ENCODE data around the gene HELQ. TPM values are rescaled to one million over a fixed set of nuclear protein-coding genes. Genes with fewer than 3 reads are reported as not detected.

The HELQ gene
- total and polyA plus RNA-seq, 2 of the 13 experiments (the other 11 are each of a cell fraction or from before 2014, with no cell fraction given), result 6.6 to 10.8 TPM

- TF ChIP-seq GPN1 (CRISPR knock-in tag; IDR thresholded peaks at IDR 0.05; ENCODE audit: borderline replicate concordance) (no peak), MAX (IDR thresholded peaks at IDR 0.05) (peak; percentile 88), ZNF674 (CRISPR knock-in tag; IDR thresholded peaks at IDR 0.05; ENCODE audit: low read depth) (no peak), LCORL (IDR thresholded peaks at IDR 0.05) (0 out of 2 replicates have a peak, but pooled peaks have one; percentile 15), LCORL (CRISPR knock-in tag; IDR thresholded peaks at IDR 0.05) (no peak; the same call in 1 of the 2 replicates), ZNF83 (CRISPR knock-in tag; IDR thresholded peaks at IDR 0.05; ENCODE audit: borderline replicate concordance) (no peak), ZEB1 (IDR thresholded peaks at IDR 0.05; ENCODE audit: insufficient replicate concordance, low read depth) (peak; percentile 49), U2AF2 (IDR thresholded peaks at IDR 0.05; ENCODE audit: low read depth, low read length) (no peak), SAP130 (CRISPR knock-in tag; IDR thresholded peaks at IDR 0.05; ENCODE audit: low read depth) (peak; percentile 98), HMGA1 (CRISPR knock-in tag; conservative IDR thresholded peaks at IDR 0.05) (no peak), PHF20 (CRISPR knock-in tag; IDR thresholded peaks at IDR 0.05) (peak; percentile 99), ZHX1 (CRISPR knock-in tag; IDR thresholded peaks at IDR 0.05; ENCODE audit: low read depth) (peak; percentile 78; the same call in 1 of the 2 replicates), KLF11 (CRISPR knock-in tag; IDR thresholded peaks at IDR 0.05) (0 out of 2 replicates have a peak, but pooled peaks have one; percentile 46), ZNF30 (CRISPR knock-in tag; IDR thresholded peaks at IDR 0.05) (peak; percentile 49; the same call in 1 of the 2 replicates), ZZZ3 (CRISPR knock-in tag; IDR thresholded peaks at IDR 0.05; ENCODE audit: borderline replicate concordance) (peak; percentile 41; the same call in 1 of the 2 replicates)
- TF ChIP-seq, protein P1, sequence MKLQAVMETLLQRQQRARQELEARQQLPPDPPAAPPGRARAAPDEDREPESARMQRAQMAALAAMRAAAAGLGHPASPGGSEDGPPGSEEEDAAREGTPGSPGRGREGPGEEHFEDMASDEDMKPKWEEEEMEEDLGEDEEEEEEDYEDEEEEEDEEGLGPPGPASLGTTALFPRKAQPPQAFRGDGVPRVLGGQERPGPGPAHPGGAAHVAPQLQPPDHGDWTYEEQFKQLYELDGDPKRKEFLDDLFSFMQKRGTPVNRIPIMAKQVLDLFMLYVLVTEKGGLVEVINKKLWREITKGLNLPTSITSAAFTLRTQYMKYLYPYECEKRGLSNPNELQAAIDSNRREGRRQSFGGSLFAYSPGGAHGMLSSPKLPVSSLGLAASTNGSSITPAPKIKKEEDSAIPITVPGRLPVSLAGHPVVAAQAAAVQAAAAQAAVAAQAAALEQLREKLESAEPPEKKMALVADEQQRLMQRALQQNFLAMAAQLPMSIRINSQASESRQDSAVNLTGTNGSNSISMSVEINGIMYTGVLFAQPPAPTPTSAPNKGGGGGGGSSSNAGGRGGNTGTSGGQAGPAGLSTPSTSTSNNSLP (IDR thresholded peaks at IDR 0.05; ENCODE audit: low read depth, low read length), result peak; percentile 67
- TF ChIP-seq, protein P2, sequence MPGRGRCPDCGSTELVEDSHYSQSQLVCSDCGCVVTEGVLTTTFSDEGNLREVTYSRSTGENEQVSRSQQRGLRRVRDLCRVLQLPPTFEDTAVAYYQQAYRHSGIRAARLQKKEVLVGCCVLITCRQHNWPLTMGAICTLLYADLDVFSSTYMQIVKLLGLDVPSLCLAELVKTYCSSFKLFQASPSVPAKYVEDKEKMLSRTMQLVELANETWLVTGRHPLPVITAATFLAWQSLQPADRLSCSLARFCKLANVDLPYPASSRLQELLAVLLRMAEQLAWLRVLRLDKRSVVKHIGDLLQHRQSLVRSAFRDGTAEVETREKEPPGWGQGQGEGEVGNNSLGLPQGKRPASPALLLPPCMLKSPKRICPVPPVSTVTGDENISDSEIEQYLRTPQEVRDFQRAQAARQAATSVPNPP (CRISPR knock-in tag; IDR thresholded peaks at IDR 0.05), result peak; percentile 92; the same call in 1 of the 2 replicates
- TF ChIP-seq, protein P3, sequence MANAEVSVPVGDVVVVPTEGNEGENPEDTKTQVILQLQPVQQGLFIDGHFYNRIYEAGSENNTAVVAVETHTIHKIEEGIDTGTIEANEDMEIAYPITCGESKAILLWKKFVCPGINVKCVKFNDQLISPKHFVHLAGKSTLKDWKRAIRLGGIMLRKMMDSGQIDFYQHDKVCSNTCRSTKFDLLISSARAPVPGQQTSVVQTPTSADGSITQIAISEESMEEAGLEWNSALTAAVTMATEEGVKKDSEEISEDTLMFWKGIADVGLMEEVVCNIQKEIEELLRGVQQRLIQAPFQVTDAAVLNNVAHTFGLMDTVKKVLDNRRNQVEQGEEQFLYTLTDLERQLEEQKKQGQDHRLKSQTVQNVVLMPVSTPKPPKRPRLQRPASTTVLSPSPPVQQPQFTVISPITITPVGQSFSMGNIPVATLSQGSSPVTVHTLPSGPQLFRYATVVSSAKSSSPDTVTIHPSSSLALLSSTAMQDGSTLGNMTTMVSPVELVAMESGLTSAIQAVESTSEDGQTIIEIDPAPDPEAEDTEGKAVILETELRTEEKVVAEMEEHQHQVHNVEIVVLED (CRISPR knock-in tag; IDR thresholded peaks at IDR 0.05; ENCODE audit: borderline replicate concordance), result peak; percentile 89
- TF ChIP-seq, protein P4, sequence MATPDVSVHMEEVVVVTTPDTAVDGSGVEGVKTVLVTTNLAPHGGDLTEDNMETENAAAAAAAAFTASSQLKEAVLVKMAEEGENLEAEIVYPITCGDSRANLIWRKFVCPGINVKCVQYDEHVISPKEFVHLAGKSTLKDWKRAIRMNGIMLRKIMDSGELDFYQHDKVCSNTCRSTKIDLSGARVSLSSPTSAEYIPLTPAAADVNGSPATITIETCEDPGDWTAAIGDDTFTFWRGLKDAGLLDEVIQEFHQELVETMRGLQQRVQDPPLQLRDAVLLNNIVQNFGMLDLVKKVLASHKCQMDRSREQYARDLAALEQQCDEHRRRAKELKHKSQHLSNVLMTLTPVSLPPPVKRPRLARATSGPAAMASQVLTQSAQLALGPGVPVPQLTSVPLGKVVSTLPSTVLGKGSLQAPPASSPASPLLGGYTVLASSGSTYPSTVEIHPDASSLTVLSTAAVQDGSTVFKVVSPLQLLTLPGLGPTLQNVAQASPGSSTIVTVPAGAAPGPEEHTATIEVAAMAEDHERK (CRISPR knock-in tag; IDR thresholded peaks at IDR 0.05; ENCODE audit: low read depth), result no peak
Measured at GRCh38 chr4:83455281-83456183, at the start of gene HELQ, which contains the start of gene MRPS18C (continued).
